BJ (cell line): ENCODE measurements around the gene SKA1. TPM values are rescaled to one million over a fixed set of nuclear protein-coding genes. Genes with fewer than 3 reads are reported as not detected.
"Not testable (repeated sequence)": the region's sequence is repeated elsewhere in the genome, so short reads cannot be mapped to it uniquely, and the experiment has no call there.

ENCODE experiments used
- CTCF ChIA-PET: fragments of 350-600 bp; formaldehyde crosslinking; extraction: SDS; loops from one replicate; lab custom pipeline; 2021; ENCODE audit warnings: antibody characterized with exemption, inconsistent platforms; lab: Yijun Ruan, JAX
- POLR2A ChIA-PET: fragments of 300-600 bp; sonication (Branson Sonifier 250); formaldehyde crosslinking; extraction: SDS; loops from one replicate; lab custom pipeline; 2021; ENCODE audit warnings: antibody characterized with exemption; lab: Charles Lee
- DNase-seq: peaks from one replicate; pipeline ENCODE4 v3.0.0-alpha.2; 2011; ENCODE audit warnings: low read depth
- H3K27me3 ChIP-seq: 2 replicates; pipeline ENCODE4 v1.6.0; 2011; ENCODE audit warnings: low read length; ENCODE audit not compliant: control insufficient read depth, insufficient read depth
- H3K36me3 ChIP-seq: 2 replicates; pipeline ENCODE4 v1.5.1; 2011; ENCODE audit warnings: low read length; ENCODE audit not compliant: control insufficient read depth, insufficient read depth
- H3K4me3 ChIP-seq: 2 replicates; pipeline ENCODE4 v1.5.1; 2011; ENCODE audit warnings: low read depth, mild to moderate bottlenecking, control low read depth, low read length
- CTCF ChIP-seq: IDR thresholded peaks from 2 replicates; pipeline ENCODE4 v1.5.1; 2011; ENCODE audit warnings: low read depth, mild to moderate bottlenecking, control low read depth, inconsistent platforms, low read length, moderate library complexity; ENCODE audit not compliant: insufficient read depth
- polyA plus RNA-seq: library from polyadenylated mRNA; depleted of rRNA; stranded (reverse); fragments of >200 nt; gene quantifications from 2 replicates; pipeline ENCODE4 v1.2.3, GENCODE V29; 2011

Gene SKA1
- polyA plus RNA-seq, 1 experiment, result 6.2 TPM

GRCh38 chr18:50428531-50429206 is 53.8 kb downstream of the SKA1 start:
- DNase-seq, result no peak
- CTCF ChIA-PET, result interaction anchor here (0.7 to 2.6 kb wide), 16 partner anchors 8 to 918 kb away, joined by 3 to 16 read pairs (median 5); no protein-coding TSS in a partner anchor
- Histone ChIP-seq H3K4me3 (no peak overlapping the region), H3K27me3 (no peaks in the 10 kb centered on the region), H3K36me3 (no peaks in the 10 kb centered on the region)
- POLR2A ChIA-PET, result no interaction called here
- TF ChIP-seq CTCF, result no peak

DNA sequence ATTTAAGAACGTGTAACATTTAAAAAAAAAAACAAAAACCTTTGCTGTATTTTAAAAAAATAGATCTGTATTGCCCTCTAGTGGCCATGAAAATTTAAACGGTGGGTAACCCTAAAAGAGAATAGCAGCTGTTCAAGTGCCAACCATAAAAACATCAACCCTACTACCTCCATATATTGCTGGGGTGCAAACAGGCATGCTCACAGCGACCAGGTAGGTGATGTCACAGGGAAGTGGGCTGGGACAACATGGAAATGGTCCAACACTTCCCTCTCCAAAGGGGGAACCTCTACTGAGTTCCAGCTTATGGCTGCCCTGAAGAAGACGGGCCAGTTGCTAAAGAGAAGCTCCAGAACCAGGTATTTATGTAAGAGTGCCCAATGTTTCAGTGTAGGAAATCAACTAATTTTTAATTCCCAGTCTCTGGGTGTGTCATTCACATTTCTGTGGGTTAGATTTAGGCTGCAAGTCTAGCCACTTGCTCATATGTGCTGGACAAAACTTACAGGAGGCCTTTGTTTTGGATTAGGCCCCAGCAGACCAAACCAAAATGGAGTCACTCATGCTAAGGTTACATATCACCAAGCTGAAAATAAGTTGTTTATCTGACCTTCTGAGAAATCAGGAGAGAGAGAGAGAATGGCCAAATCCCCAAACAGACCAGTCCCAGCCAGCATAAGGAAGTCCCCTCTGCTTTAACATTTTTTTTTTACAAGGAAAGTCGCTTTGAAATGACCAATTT is 54.5 kb downstream of the SKA1 start:
- DNase-seq, result no peak
- POLR2A ChIA-PET, result no interaction called here
- CTCF ChIA-PET, result interaction anchor here (0.7 to 2.6 kb wide), 17 partner anchors 8 to 225 kb away, joined by 3 to 16 read pairs (median 4); no protein-coding TSS in a partner anchor
- Histone ChIP-seq H3K36me3 (no peaks in the 10 kb centered on the region), H3K27me3 (no peaks in the 10 kb centered on the region), H3K4me3 (no peak overlapping the region)
- peak; percentile 44 for TF ChIP-seq CTCF

GRCh38 chr18:50432915-50433314 is 58.1 kb downstream of the SKA1 start:
- no peaks in the 10 kb centered on the region for H3K27me3 ChIP-seq
- CTCF ChIA-PET, result interaction anchor here (2.0 kb wide), 1 partner anchor 76 kb away, joined by 5 read pairs; no protein-coding TSS in a partner anchor
- TF ChIP-seq CTCF, result no peak
- H3K36me3 ChIP-seq, result no peaks in the 10 kb centered on the region
- no peak overlapping the region for H3K4me3 ChIP-seq
- POLR2A ChIA-PET, result no interaction called here
- no peak for DNase-seq

- DNase-seq, POLR2A ChIA-PET, H3K27me3 ChIP-seq, H3K36me3 ChIP-seq, H3K4me3 ChIP-seq: not testable (repeated sequence)
- CTCF ChIA-PET, result interaction anchor here (0.9 kb wide), 1 partner anchor 8 kb away, joined by 3 read pairs; no protein-coding TSS in a partner anchor
These were observed 61.9 kb downstream of the SKA1 start for GRCh38 chr18:50436742-50437141.

DNA sequence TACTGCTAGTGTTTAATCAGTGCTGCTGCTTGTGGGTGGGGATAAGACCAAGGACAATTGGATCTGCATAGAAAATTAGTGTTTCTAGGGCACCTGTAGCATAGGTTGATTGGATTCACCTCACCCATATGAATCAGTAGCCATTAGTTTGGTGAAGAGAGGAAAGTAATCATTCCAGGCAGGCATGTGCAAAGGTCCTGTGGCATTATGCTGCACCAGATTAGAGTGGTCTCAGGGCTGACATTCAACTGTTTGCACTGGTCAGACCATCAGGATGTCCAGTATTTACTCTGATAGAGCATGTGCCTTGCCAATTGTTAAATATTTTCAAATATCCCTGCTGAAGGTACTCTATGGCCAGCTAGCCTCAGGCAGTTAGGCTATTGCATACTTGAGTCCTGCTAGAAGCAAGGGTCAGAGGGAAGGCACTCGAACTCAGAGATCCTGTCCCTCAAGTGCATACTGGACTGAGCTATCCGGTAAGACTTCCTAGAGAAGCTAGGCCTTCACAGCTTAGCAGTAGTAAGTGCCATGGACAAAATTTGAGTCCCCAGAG is 64.7 kb downstream of the SKA1 start:
- Histone ChIP-seq H3K4me3 (no peak overlapping the region), H3K27me3 (no peaks in the 10 kb centered on the region), H3K36me3 (no peaks in the 10 kb centered on the region)
- CTCF ChIA-PET, result interaction anchor here (0.8 to 1.1 kb wide), 2 partner anchors 10 to 236 kb away, joined by 3 read pairs; no protein-coding TSS in a partner anchor
- DNase-seq, result no peak
- POLR2A ChIA-PET, result no interaction called here
- TF ChIP-seq CTCF, result no peak
